H1 (cell line): ENCODE results near the gene GAGE12D. TPM values are rescaled to one million over a fixed set of nuclear protein-coding genes. Genes with fewer than 3 reads are reported as not detected.
"Not testable (repeated sequence)": the region's sequence is repeated elsewhere in the genome, so short reads cannot be mapped to it uniquely, and the experiment has no call there.

Experiments used
- CTCF ChIA-PET: fragments of 300-600 bp; sonication (Branson Sonifier 250); formaldehyde crosslinking; loops from one replicate; lab custom pipeline; 2021; ENCODE audit not compliant: partially characterized antibody; lab: Charles Lee
- POLR2A ChIA-PET: fragments of 300-600 bp; sonication (Branson Sonifier 250); formaldehyde crosslinking; loops from one replicate; lab custom pipeline; 2021; ENCODE audit warnings: inconsistent platforms; ENCODE audit not compliant: partially characterized antibody; lab: Charles Lee
- DNase-seq, 2 experiments: peaks; one replicate each; pipeline versions ENCODE4 v3.0.0 to v3.0.0-alpha.2; 2010 to 2022; ENCODE audit warnings: low spot score in 2 of 2, low read depth in 1 of 2, mixed read lengths in 1 of 2
- FAIRE-seq: peaks from 2 replicates; lab custom pipeline; 2011; peaks lifted over from hg19 to GRCh38; lab: Jason Lieb, UNC
- H2AFZ ChIP-seq: 2 replicates; pipeline ENCODE4 v1.8.1; 2012; ENCODE audit warnings: low read length, inconsistent platforms
- H2AK5ac ChIP-seq: 2 replicates; pipeline ENCODE4 v1.6.1; 2013; ENCODE audit warnings: low read depth, low read length
- H2BK120ac ChIP-seq: replicated peaks from 2 replicates; pipeline ENCODE3; 2013; ENCODE audit warnings: low read depth, low read length, inconsistent platforms
- H2BK12ac ChIP-seq: 2 replicates; pipeline ENCODE4 v1.6.1; 2013; ENCODE audit warnings: low read depth, low read length
- H2BK15ac ChIP-seq: 2 replicates; pipeline ENCODE4 v1.6.1; 2013; ENCODE audit warnings: low read length
- H2BK20ac ChIP-seq: 2 replicates; pipeline ENCODE4 v1.6.1; 2013; ENCODE audit warnings: low read length
- H2BK5ac ChIP-seq: 2 replicates; pipeline ENCODE4 v1.6.1; 2013; ENCODE audit warnings: low read depth, low read length
- H3K14ac ChIP-seq: 2 replicates; pipeline ENCODE4 v1.6.1; 2013; ENCODE audit warnings: inconsistent platforms; ENCODE audit not compliant: insufficient read length
- H3K18ac ChIP-seq: 2 replicates; pipeline ENCODE4 v1.6.1; 2013; ENCODE audit warnings: low read length; ENCODE audit errors: extremely low read depth
- H3K23ac ChIP-seq: 2 replicates; pipeline ENCODE4 v1.6.1; 2013; ENCODE audit warnings: inconsistent platforms; ENCODE audit not compliant: insufficient read length
- H3K23me2 ChIP-seq: 2 replicates; pipeline ENCODE4 v1.6.1; 2013; ENCODE audit warnings: low read depth, low read length
- H3K27ac ChIP-seq: 2 replicates; pipeline ENCODE4 v1.6.1; 2011; ENCODE audit warnings: low read depth, low read length, inconsistent platforms
- H3K27me3 ChIP-seq, 4 experiments: replicated peaks in 1 of 4; 1 replicate in 1 of 4; 2 replicates in 3 of 4; pipeline versions ENCODE4 v1.6.1 to v1.8.1; 2011 to 2013; ENCODE audit warnings: low read length in 3 of 4, mild to moderate bottlenecking in 3 of 4, inconsistent platforms in 2 of 4, mixed read lengths in 2 of 4, moderate library complexity in 1 of 4; ENCODE audit not compliant: control insufficient read depth in 3 of 4, insufficient read depth in 3 of 4; ENCODE audit errors: extremely low read depth in 1 of 4
- H3K36me3 ChIP-seq, 4 experiments: 2 replicates each; pipeline versions ENCODE4 v1.6.1 to v1.8.1; 2011 to 2013; ENCODE audit warnings: mild to moderate bottlenecking in 4 of 4, low read length in 3 of 4, moderate library complexity in 2 of 4, control low read depth in 1 of 4, inconsistent platforms in 1 of 4; ENCODE audit not compliant: insufficient read depth in 4 of 4, control insufficient read depth in 2 of 4
- H3K4ac ChIP-seq: replicated peaks from 2 replicates; pipeline ENCODE3; 2013; ENCODE audit warnings: low read length, low read depth, mixed read lengths, inconsistent platforms; ENCODE audit not compliant: insufficient read length
- H3K4me1 ChIP-seq, 4 experiments: replicated peaks in 1 of 4; 1 replicate in 1 of 4; 2 replicates in 3 of 4; pipeline versions ENCODE4 v1.6.1 to v1.8.1; 2011 to 2013; ENCODE audit warnings: low read length in 3 of 4, inconsistent platforms in 2 of 4, mixed read lengths in 1 of 4; ENCODE audit not compliant: insufficient read depth in 4 of 4, control insufficient read depth in 3 of 4
- H3K4me2 ChIP-seq, 2 experiments: 2 replicates each; pipeline versions ENCODE4 v1.6.1 to v1.8.1; 2011 to 2013; ENCODE audit warnings: low read depth in 2 of 2, low read length in 2 of 2, control low read depth in 1 of 2, inconsistent platforms in 1 of 2, mild to moderate bottlenecking in 1 of 2; ENCODE audit not compliant: insufficient read depth in 1 of 2
- H3K4me3 ChIP-seq, 4 experiments: fragments of 200-600, 300-600 bp in 1 of 4; sonication (generic), shearing (Covaris generic), sonication (Bioruptor Twin) in 1 of 4; 2 replicates each; pipeline versions ENCODE4 v1.5.1 to v1.8.1; 2011 to 2016; ENCODE audit warnings: low read length in 4 of 4, low read depth in 3 of 4, control low read depth in 2 of 4, inconsistent platforms in 2 of 4, mild to moderate bottlenecking in 2 of 4, mixed read lengths in 1 of 4, moderate library complexity in 1 of 4; ENCODE audit not compliant: insufficient read depth in 2 of 4; ENCODE audit errors: extremely low read depth in 1 of 4
- H3K56ac ChIP-seq: replicated peaks from 2 replicates; pipeline ENCODE3; 2013; ENCODE audit warnings: low read depth, mild to moderate bottlenecking, mixed read lengths, low read length, inconsistent platforms; ENCODE audit not compliant: insufficient read length
- H3K79me1 ChIP-seq: 2 replicates; pipeline ENCODE4 v1.6.1; 2013; ENCODE audit warnings: low read depth, low read length, control low read depth
- H3K79me2 ChIP-seq, 2 experiments: 2 replicates each; pipeline versions ENCODE4 v1.6.1 to v1.8.1; 2012 to 2013; ENCODE audit warnings: low read length in 2 of 2, mild to moderate bottlenecking in 2 of 2, inconsistent platforms in 1 of 2; ENCODE audit not compliant: insufficient read depth in 2 of 2, control insufficient read depth in 1 of 2
- H3K9ac ChIP-seq, 4 experiments: replicated peaks in 1 of 4; 1 replicate in 1 of 4; 2 replicates in 3 of 4; pipeline versions ENCODE4 v1.6.1 to v1.8.1; 2011 to 2013; ENCODE audit warnings: low read depth in 3 of 4, low read length in 3 of 4, control low read depth in 2 of 4, mild to moderate bottlenecking in 2 of 4, moderate library complexity in 2 of 4, inconsistent platforms in 1 of 4; ENCODE audit errors: extremely low read depth in 1 of 4
- H3K9me3 ChIP-seq, 2 experiments: 2 replicates each; pipeline versions ENCODE4 v1.6.1 to v1.8.1; 2012 to 2013; ENCODE audit warnings: mild to moderate bottlenecking in 2 of 2, moderate library complexity in 2 of 2, control low read depth in 1 of 2, inconsistent platforms in 1 of 2, low read depth in 1 of 2, low read length in 1 of 2, mixed read lengths in 1 of 2; ENCODE audit not compliant: insufficient read depth in 2 of 2
- H4K20me1 ChIP-seq, 2 experiments: replicated peaks in 1 of 2; 2 replicates each; pipeline versions ENCODE3 to v1.8.1; 2011 to 2013; ENCODE audit warnings: inconsistent platforms in 2 of 2, low read length in 2 of 2, mild to moderate bottlenecking in 1 of 2; ENCODE audit not compliant: insufficient read depth in 2 of 2, control insufficient read depth in 1 of 2
- H4K5ac ChIP-seq: 2 replicates; pipeline ENCODE4 v1.6.1; 2013; ENCODE audit warnings: low read length, low read depth, mixed read lengths, inconsistent platforms; ENCODE audit not compliant: insufficient read length
- H4K8ac ChIP-seq: 2 replicates; pipeline ENCODE4 v1.8.0; 2013; ENCODE audit warnings: mild to moderate bottlenecking, moderate library complexity, low read length, inconsistent platforms; ENCODE audit not compliant: insufficient read depth; ENCODE audit errors: extremely low read depth
- H4K91ac ChIP-seq: replicated peaks from 2 replicates; pipeline ENCODE3; 2013; ENCODE audit warnings: low read length, mixed read lengths, inconsistent platforms; ENCODE audit not compliant: insufficient read length
- whole genome bisulfite sequencing, 2 experiments: shearing (Covaris generic) in 1 of 2; methylation state at CpG; one replicate each; pipeline versions ENCODE4 v1.1.6 to v1.1.7; 2013 to 2015; ENCODE audit warnings: low lambda C conversion rate in 2 of 2, mixed read lengths in 2 of 2, inconsistent platforms in 1 of 2, low coverage in 1 of 2, missing lambda C conversion rate in 1 of 2; ENCODE audit not compliant: insufficient replicate concordance in 2 of 2, insufficient coverage in 1 of 2, insufficient read length in 1 of 2; ENCODE audit errors: extremely low coverage in 1 of 2, missing lambda C conversion rate in 1 of 2; 5-methylcytosine and 5-hydroxymethylcytosine counted together
- polyA plus RNA-seq, 7 experiments: library from polyadenylated mRNA; depleted of rRNA in 3 of 7; stranded (reverse) in 5 of 7; unstranded in 2 of 7; fragments of >200 nt in 5 of 7; fragments of 200-250 nt in 2 of 7; gene quantifications; 1 replicate in 5 of 7; 2 replicates in 1 of 7; 4 replicates in 1 of 7; pipeline versions ENCODE4 v1.2.1 to v1.2.3, GENCODE V29; 2011 to 2013; ENCODE audit warnings: missing spikeins in 2 of 7, mixed read lengths in 2 of 7
- total RNA-seq: library from RNA; stranded (reverse); fragmentation: NEBNext Ultra II Directional; extraction: Animal tissue kit (Norgen Biotek cat#: 25700); gene quantifications from 2 replicates; pipeline ENCODE4 v1.2.1, GENCODE V29; 2021

The GAGE12D gene
- total and polyA plus RNA-seq, 2 of the 8 experiments (the other 6 are each of a cell fraction or from before 2014, with no cell fraction given) = not detected

- H4K5ac ChIP-seq, H3K4ac ChIP-seq, H3K23me2 ChIP-seq, H3K27me3 ChIP-seq, H3K79me2 ChIP-seq, CTCF ChIA-PET, H3K4me1 ChIP-seq, H3K9me3 ChIP-seq, DNase-seq, H2BK120ac ChIP-seq, H4K8ac ChIP-seq, H2BK15ac ChIP-seq, H2BK12ac ChIP-seq, H3K27ac ChIP-seq, H3K23ac ChIP-seq, H3K36me3 ChIP-seq, FAIRE-seq, H3K14ac ChIP-seq, H4K91ac ChIP-seq, H3K9ac ChIP-seq, H3K56ac ChIP-seq, POLR2A ChIA-PET, H3K18ac ChIP-seq, H3K4me3 ChIP-seq, H2AFZ ChIP-seq, H2BK5ac ChIP-seq, H2BK20ac ChIP-seq, H3K4me2 ChIP-seq, H4K20me1 ChIP-seq, H3K79me1 ChIP-seq, H2AK5ac ChIP-seq: not testable (repeated sequence)
- no CpG with 5 or more reads among the region's 16 CpGs for WGBS, 2 experiments
Observed at GRCh38 chrX:49589196-49589595, 47.7 kb downstream of the GAGE12D start, which contains the start of gene GAGE2A. TSS of gene GAGE2A (plus strand) at chrX:49589496. CDS start at chrX:49590651, 1,155 bp downstream.

- CTCF ChIA-PET, H4K91ac ChIP-seq, FAIRE-seq, POLR2A ChIA-PET, H3K4me1 ChIP-seq, H3K27ac ChIP-seq, H2BK12ac ChIP-seq, DNase-seq, H3K79me1 ChIP-seq, H3K18ac ChIP-seq, H3K4me2 ChIP-seq, H3K14ac ChIP-seq, H3K4ac ChIP-seq, H3K36me3 ChIP-seq, H2BK20ac ChIP-seq, H3K23ac ChIP-seq, H2BK15ac ChIP-seq, H4K8ac ChIP-seq, H2AFZ ChIP-seq, H3K79me2 ChIP-seq, H2AK5ac ChIP-seq, H3K4me3 ChIP-seq, H3K9me3 ChIP-seq, H4K20me1 ChIP-seq, H4K5ac ChIP-seq, H3K9ac ChIP-seq, H2BK5ac ChIP-seq, H3K56ac ChIP-seq, H2BK120ac ChIP-seq, H3K23me2 ChIP-seq, H3K27me3 ChIP-seq: not testable (repeated sequence)
- 97% methylated on average over 16 of the region's 37 CpGs; no CpG with 5 or more reads in 1 of the 2 experiments for WGBS, 2 experiments
Observed at GRCh38 chrX:49589769-49590478, 48.4 kb downstream of the GAGE12D start.
